ENCODE data around the gene SIGLEC12.

DNA sequence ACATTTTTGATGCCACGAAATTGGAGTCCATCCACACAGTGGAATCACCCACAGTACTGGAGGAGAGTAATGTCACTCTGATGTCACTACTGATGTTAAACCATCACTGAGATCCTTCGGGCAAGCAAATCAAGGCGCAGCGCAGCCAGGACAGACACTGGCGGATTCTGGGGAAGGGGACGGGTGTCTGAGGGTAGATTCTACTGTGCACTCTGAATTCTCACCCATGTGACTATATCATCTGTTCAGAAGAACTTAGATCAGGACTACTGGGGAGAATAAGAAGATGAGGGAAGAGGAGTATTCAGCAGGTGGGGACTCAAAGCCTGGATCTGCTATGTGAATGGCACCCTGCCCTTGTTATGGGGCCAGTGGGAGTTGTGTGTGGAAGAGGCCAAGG is 42.4 kb upstream of the SIGLEC12 start:
- TF ChIP-seq, protein P1, sequence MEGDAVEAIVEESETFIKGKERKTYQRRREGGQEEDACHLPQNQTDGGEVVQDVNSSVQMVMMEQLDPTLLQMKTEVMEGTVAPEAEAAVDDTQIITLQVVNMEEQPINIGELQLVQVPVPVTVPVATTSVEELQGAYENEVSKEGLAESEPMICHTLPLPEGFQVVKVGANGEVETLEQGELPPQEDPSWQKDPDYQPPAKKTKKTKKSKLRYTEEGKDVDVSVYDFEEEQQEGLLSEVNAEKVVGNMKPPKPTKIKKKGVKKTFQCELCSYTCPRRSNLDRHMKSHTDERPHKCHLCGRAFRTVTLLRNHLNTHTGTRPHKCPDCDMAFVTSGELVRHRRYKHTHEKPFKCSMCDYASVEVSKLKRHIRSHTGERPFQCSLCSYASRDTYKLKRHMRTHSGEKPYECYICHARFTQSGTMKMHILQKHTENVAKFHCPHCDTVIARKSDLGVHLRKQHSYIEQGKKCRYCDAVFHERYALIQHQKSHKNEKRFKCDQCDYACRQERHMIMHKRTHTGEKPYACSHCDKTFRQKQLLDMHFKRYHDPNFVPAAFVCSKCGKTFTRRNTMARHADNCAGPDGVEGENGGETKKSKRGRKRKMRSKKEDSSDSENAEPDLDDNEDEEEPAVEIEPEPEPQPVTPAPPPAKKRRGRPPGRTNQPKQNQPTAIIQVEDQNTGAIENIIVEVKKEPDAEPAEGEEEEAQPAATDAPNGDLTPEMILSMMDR (IDR thresholded peaks at IDR 0.05; ENCODE audit: low read length) = no peak
- TF ChIP-seq EZH2 (IDR thresholded peaks at IDR 0.05; ENCODE audit: borderline replicate concordance, low read length) = no peak
